HL-60/S4 treated with retinoic acid at 250 ng/mL for 4 days and 3 days (cell line): ENCODE results near the gene CCDC149.

Experiments used
- in situ Hi-C: fragments of 300-500 bp; cut with MboI; formaldehyde crosslinking; loops from 2 replicates; pipeline ENCODE4 v1.7.0; 2022; ENCODE audit warnings: low sequenced_read_pairs

CCDC149 gene

GRCh38 chr4:24912252-24913118 lies at the start of gene CCDC149:
Gene CCDC149, minus strand, starts transcription at chr4:24913042. Its CDS starts 178 bp downstream, at chr4:24912864.
- in situ Hi-C loops = no loop called here

DNA sequence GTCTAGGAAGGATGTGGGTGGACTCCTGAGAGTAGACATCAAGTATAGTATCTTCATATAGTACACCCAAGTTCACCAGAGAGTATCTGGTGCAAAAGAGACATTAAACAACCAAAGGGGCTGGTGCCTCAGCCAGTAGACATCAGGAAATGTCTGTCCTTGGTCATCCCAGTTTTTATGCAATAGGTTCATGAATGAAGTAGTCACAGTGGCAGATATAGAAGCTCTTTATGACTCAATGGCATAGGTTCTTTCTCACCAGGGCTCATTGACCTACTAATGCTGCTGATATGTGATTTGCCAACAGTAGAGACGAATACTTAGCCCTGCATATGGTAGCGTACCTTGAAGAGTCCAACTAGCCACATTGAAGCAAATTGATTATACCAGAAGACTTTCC lies 45.0 kb upstream of the CCDC149 start:
- in situ Hi-C loops = no loop called here

DNA sequence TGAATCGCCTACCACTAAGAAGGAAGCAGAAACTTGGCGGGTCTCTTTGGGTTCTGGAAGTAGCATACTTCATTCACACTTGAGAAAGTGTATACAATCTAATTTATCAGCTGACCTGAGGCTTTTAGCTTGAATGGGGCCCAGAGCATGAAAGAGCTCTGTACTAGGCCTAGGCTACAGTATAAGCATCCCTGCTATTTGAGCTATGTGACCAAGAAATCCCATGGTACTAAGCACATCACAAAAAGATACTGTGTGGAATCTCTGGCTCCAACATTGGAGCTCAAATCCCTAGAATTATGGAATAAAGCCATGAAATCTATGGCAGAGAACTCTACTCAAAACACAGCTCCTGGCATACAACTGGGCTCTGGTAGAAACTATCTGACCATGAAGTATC lies 43.9 kb upstream of the CCDC149 start:
- in situ Hi-C loops = no loop called here

DNA sequence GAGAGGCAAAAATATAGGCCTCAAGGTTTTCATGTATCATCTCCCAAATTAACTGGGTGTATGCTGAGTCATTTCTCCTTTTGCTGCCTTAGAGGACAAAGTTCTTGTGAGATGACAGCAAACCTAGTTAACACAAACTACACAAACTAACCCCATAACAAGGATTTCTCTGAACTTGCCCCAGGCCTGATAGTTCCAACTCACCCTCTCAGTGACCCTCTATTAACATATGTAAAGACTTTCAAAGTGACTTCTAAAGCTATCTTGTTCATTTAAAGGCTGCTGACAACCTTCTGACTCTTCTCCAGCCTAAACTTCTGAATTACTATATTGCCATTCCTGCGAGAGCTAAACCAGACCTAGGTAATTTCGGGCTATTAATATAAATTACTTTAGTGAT lies 43.2 kb upstream of the CCDC149 start:
- in situ Hi-C loops = no loop called here

GRCh38 chr4:24952667-24953066 lies 39.8 kb upstream of the CCDC149 start:
- in situ Hi-C loops = no loop called here

- in situ Hi-C loops = no loop called here
These were observed 37.1 kb upstream of the CCDC149 start for GRCh38 chr4:24949970-24950369.

- in situ Hi-C loops = no loop called here
These were observed 25.1 kb upstream of the CCDC149 start for GRCh38 chr4:24937917-24938281.

GRCh38 chr4:24937176-24937916 lies 24.5 kb upstream of the CCDC149 start:
- in situ Hi-C loops = no loop called here

DNA sequence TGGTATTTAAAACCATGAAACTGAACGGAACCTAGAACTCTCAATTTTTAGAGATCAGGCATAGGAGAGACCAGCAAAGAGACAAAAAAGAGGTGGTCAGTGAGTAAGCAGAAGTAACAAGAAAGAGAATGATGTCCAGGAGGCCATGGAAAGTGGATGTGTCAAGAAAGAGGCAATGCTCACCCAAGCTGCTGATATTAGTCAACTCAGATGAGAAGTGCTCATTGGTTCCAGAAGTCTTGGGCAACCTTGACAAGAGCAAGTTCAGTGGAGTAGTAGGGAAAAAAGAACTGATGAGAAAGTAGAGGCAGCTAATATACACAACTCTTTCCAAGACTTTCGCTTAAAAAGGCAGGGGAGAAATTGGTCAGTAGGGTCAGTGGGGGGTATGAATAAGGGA lies 23.0 kb upstream of the CCDC149 start:
- in situ Hi-C loops = no loop called here

DNA sequence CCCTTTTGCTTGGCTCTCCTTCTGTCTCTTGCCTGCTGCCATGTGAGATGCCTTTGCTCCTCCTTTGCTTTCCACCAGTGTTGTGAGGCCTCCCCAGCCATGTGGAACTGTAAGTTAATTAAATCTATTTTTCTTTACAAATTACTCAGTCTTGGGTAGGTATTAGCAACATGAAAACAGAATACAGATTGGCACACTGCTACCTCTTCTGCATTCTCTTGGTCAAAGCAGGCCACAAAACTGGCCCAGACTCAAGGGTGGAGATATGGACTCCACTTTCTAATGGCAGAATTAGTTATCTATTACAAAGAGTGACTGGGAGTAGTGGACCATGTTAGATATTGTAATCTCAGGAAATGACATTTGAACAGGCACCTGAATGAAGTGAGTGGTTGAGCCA lies 21.5 kb upstream of the CCDC149 start:
- in situ Hi-C loops = no loop called here

GRCh38 chr4:24933684-24934275 lies 20.9 kb upstream of the CCDC149 start:
- in situ Hi-C loops = no loop called here

- in situ Hi-C loops = no loop called here
These were observed 19.8 kb upstream of the CCDC149 start for GRCh38 chr4:24932515-24933225.

DNA sequence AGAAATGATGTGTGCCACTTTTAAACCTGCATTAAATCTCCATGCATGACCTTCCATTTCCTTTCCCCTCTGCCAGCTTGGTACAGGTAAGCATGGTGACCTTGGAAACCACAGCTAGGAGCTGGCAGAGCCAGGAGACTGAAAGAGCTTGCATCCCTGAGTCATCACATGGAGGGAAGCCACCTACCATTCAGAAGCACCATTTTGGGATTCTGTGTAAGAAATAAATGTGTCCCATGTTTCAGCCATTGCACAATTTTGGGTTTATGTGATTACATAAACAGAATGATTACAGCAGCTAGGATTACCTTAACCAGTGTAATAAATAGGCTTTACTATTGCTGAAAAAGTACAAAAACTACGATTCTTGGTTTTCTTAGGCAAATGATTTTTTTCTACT lies 17.3 kb upstream of the CCDC149 start:
- in situ Hi-C loops = no loop called here

- in situ Hi-C loops = no loop called here
These were observed 15.9 kb upstream of the CCDC149 start for GRCh38 chr4:24928708-24929107.

GRCh38 chr4:24927049-24927448 lies 14.2 kb upstream of the CCDC149 start:
- in situ Hi-C loops = no loop called here

DNA sequence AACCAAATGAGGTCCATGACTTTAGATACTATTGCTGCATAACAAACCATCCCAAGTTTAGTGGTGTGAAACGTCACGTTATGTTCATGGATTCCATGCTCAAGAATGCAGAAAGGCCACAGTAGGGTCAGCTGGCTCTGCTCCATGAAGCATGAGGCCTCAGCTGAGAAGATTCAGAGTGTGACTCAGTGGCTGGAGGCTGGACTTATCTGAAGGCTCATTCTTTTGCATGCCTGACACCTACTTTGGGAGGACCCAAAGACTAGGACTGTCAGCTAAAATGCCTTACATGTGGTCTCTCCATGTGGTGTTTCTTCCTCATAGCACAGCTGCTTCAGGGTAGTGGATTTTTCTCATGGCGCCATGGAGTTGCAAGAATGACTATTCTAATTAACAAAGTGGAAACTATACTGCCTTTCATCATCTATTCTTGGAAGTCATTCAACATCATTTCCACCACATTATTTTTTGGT lies 11.5 kb upstream of the CCDC149 start:
- in situ Hi-C loops = no loop called here

DNA sequence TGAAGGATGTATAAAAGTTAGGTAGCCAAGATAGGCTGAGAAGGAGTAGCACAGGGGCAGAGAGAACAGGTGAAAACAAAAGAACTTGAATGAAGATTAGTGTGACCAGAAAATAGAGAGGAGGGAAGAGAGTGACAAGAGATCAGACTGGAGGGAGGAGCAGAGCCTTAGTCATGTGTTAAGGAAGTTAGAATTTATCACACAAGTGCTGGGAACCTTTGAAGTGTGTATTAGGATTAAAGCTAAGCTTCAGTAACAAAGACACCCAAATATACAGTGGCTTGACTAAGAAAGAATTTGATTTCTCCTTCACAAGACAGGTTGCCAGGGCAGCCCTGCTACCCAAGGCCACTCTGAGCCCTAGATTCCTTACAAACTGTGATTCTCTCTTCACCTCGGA lies 10.7 kb upstream of the CCDC149 start:
- in situ Hi-C loops = no loop called here

DNA sequence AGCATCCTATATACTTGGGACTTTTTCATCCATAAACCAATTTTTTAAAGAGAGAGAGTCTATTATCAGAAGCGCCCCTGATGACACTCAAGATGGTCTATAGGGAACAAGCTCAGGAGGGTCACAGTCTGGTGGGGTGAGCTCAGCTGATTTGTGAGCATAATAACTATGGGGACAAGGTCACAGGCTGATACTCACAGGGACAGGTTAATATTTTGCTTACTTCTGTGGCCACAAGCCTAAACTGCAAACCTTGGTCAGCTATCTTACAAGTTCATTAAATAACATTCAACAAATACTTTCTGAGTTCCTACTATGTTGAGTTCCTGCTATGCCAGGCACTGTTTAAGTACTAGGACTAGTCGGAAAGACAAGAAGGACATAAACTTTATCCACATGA lies 10.2 kb upstream of the CCDC149 start:
- in situ Hi-C loops = no loop called here

DNA sequence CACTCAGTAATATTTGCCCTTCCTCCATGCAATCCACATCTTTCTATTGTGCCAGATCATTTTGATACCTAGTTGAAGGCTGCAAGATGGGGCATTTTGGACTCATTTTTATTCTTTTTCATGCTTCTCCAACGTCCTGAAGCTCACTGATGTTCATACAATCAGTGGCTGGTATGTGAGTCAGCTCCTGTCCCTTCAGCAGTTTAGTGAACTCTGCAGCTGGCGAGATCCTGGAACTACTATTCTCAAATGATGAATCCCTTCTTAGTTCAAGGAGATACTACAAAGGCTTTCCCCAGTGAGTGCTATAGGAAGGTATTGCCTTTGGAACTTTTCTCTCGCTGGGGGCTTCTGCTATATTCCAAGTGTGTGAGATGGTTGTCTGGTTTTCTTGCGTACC lies 9.6 kb upstream of the CCDC149 start:
- in situ Hi-C loops = no loop called here

GRCh38 chr4:24921491-24921890 lies 8.6 kb upstream of the CCDC149 start:
- in situ Hi-C loops = no loop called here

DNA sequence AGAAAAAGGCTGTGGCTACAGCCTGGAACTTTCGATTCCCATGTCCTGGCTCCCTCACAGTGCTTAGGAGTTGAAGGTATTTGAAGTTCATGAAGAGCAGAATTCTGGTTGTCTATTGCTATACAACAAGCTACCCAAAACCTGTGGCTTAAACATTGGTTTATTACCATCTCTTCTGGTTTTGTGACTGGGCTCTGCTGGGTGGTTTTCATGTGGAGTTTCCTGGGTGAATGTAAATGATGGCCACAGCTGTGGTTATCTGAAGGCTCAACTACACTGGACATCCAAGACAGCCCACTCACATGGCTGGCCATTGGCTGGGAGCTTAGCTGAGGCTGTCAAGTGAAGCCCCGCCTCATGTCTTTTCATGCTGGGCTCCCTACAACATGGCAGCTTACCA lies 7.2 kb upstream of the CCDC149 start:
- in situ Hi-C loops = no loop called here
